Heart left ventricle (tissue), 13 donors: Measurements from ENCODE around the gene TEKT2.

Source experiments
- CTCF ChIP-seq, 12 donors: fragments of 200-600 bp; sonication (generic) in 4 of 12; IDR thresholded peaks; one replicate each; pipeline versions ENCODE4 v1.5.0 to v1.8.0; 2018 to 2022; ENCODE audit warnings: antibody characterized with exemption in 12 of 12, mild to moderate bottlenecking in 5 of 12
- POLR2A ChIP-seq, 2 donors: fragments of 450-650 bp; IDR thresholded peaks; one replicate each; pipeline ENCODE4 v1.6.1; 2017; ENCODE audit warnings: antibody characterized with exemption in 2 of 2, mild to moderate bottlenecking in 2 of 2, moderate library complexity in 2 of 2
- donor health status: ischemic (EF 13 %, LVEDD 7.1; RV severe dilation, severe dysfunction).
- donor health status: DM: no; HTN: yes; CAD: no.
- donor health status: DM: no; HTN: no; CAD: no.
- donor health status: ischemic (EF 25% LVEDD 6.9; RV normal size, moderate dysfunction).
- donor health status: ischemic (EF 25% LVEDD 5.7; RV mildly dilated, moderate dysfunction).
- donor health status: ischemic (EF 35%, LVEDD 5.7; RV mildly dilated, moderate dysfunction).
- donor health status: nonischemic (EF 11% LVEDD 7.7; RV severe dilation, severe dysfunction).
- donor health status: DM: yes; HTN: yes; CAD: no.
- donor health status: PGD.
- donor health status: ischemic (EF 29% LVEDD 5.4; RV normal size, mild dysfunction).
- donor health status: nonischemic (EF 23%, LVEDD 6.1; RV moderate dilation, normal function).

GRCh38 chr1:36134505-36135329 lies 50.8 kb downstream of the TEKT2 start:
- TF ChIP-seq CTCF (IDR thresholded peaks at IDR 0.05) (peak; percentile 40 to 76 (median 64)), POLR2A (IDR thresholded peaks at IDR 0.05) (no peak)
